ENCODE results near the gene FANCC.

- TF ChIP-seq CTCF (IDR thresholded peaks at IDR 0.05): no peak
- TF ChIP-seq POLR2A (IDR thresholded peaks at IDR 0.05): no peak
Measured at GRCh38 chr9:95249986-95250385, 67.5 kb downstream of the FANCC start.

Measured in body of pancreas (tissue), 4 donors.